ENCODE measurements around the gene ZCCHC7. TPM values are rescaled to one million over a fixed set of nuclear protein-coding genes. Genes with fewer than 3 reads are reported as not detected.

ZCCHC7 gene
- total RNA-seq, 1 experiment from 2014 or later: 7.7 TPM

DNA sequence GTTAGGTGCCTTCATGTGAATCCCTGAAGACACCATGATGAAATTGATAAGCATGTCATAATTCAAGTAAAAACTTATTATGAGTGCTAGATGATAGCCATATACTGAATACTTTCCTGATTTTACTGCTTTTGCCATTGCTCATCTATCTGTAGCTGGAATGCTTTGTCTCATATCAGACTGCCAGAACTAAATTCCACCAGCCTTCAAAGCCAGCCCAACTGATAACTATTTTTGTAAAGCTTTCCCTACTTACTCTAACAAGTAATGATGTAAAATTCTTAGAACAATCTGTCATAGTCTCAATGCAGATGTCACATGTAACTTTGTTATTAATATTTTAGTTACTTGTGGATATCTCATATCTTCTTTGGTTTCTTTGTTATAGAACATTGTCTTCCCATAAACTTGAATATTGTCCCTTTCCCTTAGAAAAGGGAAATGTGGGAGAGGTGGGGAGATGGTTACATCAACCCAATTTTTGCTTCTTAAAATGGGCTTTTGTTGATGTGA lies 128.3 kb downstream of the ZCCHC7 start:
- Histone ChIP-seq H3K9me3 (no peaks in the 10 kb centered on the region), H3K4me3 (no peak overlapping the region), H3K27me3 (no peaks in the 10 kb centered on the region), H3K36me3 (no peaks in the 10 kb centered on the region)
- no peak for DNase-seq

DNA sequence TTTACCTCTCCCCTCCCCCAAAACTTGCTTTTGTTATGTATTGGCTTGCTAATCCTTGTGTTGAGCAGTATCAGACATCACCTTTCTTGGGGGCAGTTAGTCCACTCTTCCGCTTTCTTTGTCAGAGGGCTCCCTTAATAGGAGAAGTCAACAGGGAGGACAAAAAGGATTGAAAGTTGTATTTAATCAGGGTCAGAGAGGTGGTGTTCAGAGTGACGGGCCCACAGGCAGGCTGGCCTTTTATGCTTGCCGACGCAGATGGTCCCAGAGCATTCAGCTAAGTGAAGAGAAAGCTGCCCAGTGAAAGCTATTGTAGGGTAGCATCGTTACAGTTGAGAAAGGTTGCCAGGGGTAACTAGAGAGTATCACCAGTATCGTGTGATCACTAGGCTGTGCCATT lies 131.1 kb downstream of the ZCCHC7 start:
- Histone ChIP-seq H3K36me3 (no peaks in the 10 kb centered on the region), H3K9me3 (no peaks in the 10 kb centered on the region), H3K27me3 (no peaks in the 10 kb centered on the region), H3K4me3 (no peak overlapping the region)
- DNase-seq: no peak

DNA sequence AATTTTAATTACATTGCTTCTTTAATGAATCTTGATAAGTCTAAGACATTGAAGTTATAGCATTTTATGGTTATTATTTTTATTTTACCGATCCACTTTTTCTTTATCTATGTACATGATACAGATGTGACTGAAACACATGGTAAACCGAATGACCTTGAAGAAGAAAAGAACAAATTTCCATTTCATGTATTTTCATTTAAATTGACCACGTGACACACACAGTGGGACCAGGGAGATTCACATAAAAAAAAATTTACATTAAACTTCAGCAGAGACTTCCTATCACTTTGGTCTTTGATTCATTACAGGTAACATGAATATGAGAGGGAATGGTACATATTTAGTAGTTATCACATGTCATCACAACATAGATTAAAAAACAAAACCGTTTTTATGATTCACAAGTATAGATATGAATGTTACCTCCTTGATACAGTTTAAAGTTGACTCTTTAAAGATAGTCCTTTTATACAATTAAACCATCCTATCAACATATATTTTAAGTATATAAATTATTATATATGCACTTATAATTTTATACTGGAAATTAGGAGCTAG lies 133.1 kb downstream of the ZCCHC7 start:
- no peak overlapping the region for H3K4me3 ChIP-seq
- H3K27me3 ChIP-seq: no peaks in the 10 kb centered on the region
- no peak for DNase-seq
- no peaks in the 10 kb centered on the region for H3K9me3 ChIP-seq
- H3K36me3 ChIP-seq: no peaks in the 10 kb centered on the region

DNA sequence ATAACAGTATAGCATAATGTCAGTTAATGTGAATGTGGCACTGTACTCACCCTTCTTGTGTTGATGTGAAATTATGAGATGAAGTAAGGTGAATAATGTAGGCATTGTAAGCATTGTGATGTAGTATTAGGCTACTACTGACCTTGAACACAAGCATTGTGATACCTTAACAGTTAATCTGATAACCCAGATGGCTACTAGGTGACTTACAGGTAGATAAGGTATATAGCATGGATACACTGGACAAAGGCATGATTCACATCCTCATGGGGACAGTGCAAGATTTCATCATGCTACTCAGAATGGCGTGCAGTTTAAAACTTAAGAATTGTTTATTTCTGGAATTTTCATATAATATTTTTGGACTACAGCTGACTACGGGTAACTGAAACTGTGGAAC lies 134.8 kb downstream of the ZCCHC7 start:
- no peaks in the 10 kb centered on the region for H3K36me3 ChIP-seq
- no peak overlapping the region for H3K4me3 ChIP-seq
- no peaks in the 10 kb centered on the region for H3K9me3 ChIP-seq
- no peak for DNase-seq
- H3K27me3 ChIP-seq: no peaks in the 10 kb centered on the region

DNA sequence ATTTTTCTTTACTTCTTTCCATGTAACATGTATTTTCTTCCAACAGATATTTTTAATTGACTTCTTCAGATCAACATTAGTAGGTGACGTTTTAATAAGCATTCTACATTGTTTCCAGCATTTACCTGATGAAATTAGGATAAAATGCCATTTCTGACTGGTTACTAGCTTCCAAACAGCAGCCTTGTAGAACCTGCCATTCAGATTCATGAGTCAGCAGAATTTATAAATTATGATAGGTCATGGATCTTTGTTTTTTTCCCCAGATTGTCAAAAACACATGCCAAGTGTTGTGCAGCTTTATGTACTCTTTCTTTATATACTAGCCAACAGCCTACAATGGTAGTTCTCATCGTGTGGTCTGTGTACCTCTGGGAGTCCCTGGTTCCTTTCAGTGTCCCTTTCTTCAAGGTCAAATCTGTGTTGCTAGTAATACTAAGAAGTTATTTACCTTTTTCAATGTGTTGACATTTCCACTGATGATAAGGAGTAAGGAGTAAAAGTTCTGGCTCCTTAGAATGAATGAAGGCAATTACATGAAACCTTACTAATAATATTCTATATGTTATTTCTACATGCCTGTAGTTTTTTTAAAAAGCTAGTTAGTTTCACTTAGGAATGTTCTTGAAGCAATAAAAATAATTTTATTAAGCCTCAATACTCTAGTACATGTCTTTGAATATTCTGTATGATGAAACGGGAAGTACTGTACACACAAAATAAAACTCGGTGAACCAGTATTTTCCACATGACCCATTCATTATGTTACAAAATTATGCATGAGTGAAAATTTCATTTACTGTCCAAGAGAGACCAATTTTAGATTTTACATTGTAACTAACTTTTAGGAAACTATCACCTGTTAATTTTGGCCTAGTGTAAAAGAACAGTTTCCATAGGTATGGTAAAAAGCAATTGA lies 135.8 kb downstream of the ZCCHC7 start:
- no peaks in the 10 kb centered on the region for H3K27me3 ChIP-seq
- DNase-seq: no peak
- H3K36me3 ChIP-seq: no peaks in the 10 kb centered on the region
- no peaks in the 10 kb centered on the region for H3K9me3 ChIP-seq
- H3K4me3 ChIP-seq: no peak overlapping the region

DNA sequence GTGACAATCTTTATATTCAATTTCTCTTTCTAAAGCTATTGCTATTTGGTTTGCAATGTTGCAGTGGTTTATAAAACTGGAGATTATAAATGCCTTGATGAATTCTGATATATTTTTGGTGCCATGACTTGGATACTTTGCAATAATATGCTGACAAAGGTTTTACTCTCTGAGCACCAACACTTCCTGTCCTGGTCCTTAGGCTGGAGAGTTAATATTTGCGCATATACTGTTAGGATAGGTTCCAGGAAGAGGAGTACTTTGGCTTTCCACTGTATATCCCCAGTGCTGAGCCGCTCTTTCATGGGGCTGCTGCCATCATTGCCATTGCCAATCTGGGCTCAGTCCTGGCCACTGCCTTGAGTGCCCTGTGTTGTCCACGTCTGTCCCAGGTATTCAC lies 139.6 kb downstream of the ZCCHC7 start:
- DNase-seq: no peak
- Histone ChIP-seq H3K36me3 (no peaks in the 10 kb centered on the region), H3K9me3 (no peaks in the 10 kb centered on the region), H3K4me3 (no peak overlapping the region), H3K27me3 (no peaks in the 10 kb centered on the region)

DNA sequence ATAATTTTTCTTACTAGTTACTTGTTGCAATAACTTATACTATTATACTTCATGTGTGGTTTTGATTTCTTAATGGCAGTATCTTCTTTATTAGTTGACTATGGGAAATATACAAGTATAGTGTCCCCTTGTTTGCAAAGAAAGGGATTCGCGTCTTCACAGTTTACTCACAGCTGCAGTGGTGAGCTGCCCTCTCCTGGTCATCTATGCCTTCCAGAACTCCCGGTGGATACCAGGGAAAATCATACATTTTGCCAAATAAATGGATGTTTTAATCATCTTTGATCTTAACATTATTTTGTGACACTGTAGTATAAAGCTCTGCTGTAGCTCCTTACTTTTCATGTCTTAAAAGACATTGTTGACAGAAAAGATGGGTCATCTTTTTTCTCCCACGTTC lies 142.0 kb downstream of the ZCCHC7 start:
- no peak for DNase-seq
- no peak overlapping the region for H3K4me3 ChIP-seq
- H3K9me3 ChIP-seq: no peaks in the 10 kb centered on the region
- H3K36me3 ChIP-seq: no peaks in the 10 kb centered on the region
- no peaks in the 10 kb centered on the region for H3K27me3 ChIP-seq

DNA sequence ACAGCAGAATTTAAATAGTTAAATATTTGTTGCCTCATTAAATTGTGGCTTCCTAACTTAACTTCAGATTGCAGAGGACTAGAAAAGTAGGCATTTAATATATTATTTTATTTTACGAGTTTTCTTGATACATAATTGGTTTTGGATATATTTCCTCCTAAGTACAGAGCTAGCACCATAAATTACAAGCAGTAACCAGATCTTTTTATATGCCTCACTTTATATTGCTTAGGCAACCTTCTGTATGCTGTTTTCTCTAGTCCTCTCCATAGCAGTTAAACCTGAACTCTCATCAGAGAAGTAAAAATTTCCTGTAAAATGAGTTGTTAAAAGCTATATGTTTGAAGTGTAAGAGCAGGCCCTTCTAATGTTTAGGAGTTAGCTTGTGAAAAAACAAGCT lies 144.2 kb downstream of the ZCCHC7 start:
- H3K4me3 ChIP-seq: no peak overlapping the region

DNA sequence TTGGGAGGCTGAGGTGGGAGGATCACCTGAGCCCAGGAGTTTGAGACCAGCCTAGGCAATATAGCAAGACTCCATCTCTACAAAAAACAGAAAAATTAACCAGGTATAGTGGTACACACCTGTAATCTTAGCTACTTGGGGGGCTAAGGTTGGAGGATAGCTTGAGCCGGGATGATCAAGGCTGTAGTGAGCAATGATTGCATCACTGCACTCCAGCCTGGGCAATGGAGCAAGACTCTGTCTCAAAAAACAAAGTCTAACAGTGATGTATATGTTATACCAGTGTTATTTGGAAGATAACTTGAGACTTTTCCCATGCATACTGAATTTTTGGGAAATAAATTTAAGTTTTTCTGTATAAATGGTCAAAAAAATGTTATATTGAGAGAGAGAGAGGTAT lies 146.3 kb downstream of the ZCCHC7 start:
- Histone ChIP-seq H3K27me3 (no peaks in the 10 kb centered on the region), H3K9me3 (no peaks in the 10 kb centered on the region), H3K4me3 (no peak overlapping the region), H3K36me3 (no peaks in the 10 kb centered on the region)
- no peak for DNase-seq

More for the DNA sequence above, 144.2 kb downstream of the ZCCHC7 start:
- Histone ChIP-seq H3K36me3 (no peaks in the 10 kb centered on the region), H3K9me3 (no peaks in the 10 kb centered on the region), H3K27me3 (no peaks in the 10 kb centered on the region)
- DNase-seq: no peak

DNA sequence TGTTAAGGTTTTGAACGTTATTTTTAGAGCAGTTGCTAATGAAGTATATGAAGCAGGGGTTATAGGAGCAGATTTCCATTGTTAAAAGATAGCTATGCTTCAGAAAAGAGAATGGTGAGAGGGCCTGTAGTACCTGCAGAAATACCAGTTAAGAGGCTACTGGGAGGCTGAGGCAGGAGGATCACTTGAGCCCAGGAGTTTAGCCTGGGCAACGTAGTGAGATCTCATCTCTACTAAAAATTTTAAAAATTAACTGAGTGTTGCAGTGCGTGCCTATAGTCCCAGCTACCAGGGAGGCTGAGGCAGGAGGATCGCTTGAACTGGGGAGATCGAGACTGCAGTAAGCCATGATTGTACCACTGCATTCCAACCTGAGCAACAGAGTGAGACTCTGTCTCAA lies 148.8 kb downstream of the ZCCHC7 start:
- Histone ChIP-seq H3K36me3 (no peaks in the 10 kb centered on the region; the same call in 1 of the 2 replicates), H3K9me3 (no peaks in the 10 kb centered on the region), H3K4me3 (no peak overlapping the region), H3K27me3 (no peaks in the 10 kb centered on the region)
- no peak for DNase-seq

DNA sequence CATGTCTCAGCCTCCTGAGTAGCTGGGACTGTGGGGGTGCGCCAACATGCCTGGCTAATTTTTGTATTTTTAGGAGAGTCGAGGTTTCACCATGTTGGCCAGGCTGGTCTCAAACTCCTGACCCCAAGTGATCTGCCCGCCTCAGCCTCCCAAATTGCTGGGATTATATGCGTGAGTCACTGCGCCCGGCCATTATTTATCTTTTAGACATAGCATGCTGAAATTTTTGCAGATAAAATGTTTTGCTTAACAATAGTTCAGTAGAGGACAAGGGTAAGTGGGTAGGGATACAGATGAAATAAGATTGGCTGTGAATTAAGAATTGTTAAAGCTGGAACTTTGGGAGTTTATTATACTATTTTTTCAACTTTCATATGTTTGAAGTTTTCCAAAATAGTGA lies 151.3 kb downstream of the ZCCHC7 start:
- no peak overlapping the region for H3K4me3 ChIP-seq
- DNase-seq: no peak
- H3K9me3 ChIP-seq: no peaks in the 10 kb centered on the region
- no peaks in the 10 kb centered on the region; the same call in 1 of the 2 replicates for H3K36me3 ChIP-seq
- H3K27me3 ChIP-seq: no peaks in the 10 kb centered on the region

DNA sequence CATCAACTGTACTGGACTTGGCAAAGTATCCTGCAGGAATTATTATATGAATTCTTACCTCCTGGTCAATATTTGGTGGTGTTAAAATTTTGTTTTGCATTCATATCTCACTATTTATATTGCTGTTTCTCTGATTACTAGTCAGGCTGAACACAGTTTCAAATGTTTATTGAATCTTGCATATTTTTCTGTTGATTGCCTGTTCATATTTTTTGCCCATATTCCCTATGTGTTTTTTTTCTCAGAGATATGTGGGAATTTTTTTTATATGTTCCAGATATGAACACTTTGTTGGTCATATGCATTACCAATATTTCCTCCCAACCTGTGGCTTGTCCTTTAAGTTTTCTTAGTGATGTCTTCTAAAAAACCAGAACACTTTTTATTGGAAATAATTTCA lies 153.2 kb downstream of the ZCCHC7 start:
- Histone ChIP-seq H3K27me3 (no peaks in the 10 kb centered on the region), H3K36me3 (no peaks in the 10 kb centered on the region; the same call in 1 of the 2 replicates), H3K9me3 (no peaks in the 10 kb centered on the region), H3K4me3 (no peak overlapping the region)
- DNase-seq: no peak

DNA sequence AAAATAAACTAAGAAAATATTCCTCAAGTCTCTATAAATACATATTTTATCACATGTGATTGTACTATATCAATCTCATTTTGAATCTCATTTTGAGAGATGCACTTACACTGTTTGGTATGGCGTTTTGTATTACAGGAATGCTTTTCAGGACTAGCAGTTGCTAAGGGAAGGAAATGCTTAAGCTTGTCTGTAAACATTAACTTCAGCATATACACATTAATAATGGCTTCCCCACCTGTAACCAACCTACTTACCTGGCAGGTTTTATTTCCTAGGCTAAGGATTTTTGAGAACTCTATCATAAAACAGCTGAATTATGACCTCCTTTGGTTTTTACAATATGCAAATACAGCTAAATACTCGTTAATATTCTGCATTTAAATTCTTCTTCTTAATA lies 161.2 kb downstream of the ZCCHC7 start:
- H3K36me3 ChIP-seq: no peaks in the 10 kb centered on the region
- no peak for DNase-seq
- H3K9me3 ChIP-seq: no peaks in the 10 kb centered on the region
- no peaks in the 10 kb centered on the region for H3K27me3 ChIP-seq
- H3K4me3 ChIP-seq: no peak overlapping the region

DNA sequence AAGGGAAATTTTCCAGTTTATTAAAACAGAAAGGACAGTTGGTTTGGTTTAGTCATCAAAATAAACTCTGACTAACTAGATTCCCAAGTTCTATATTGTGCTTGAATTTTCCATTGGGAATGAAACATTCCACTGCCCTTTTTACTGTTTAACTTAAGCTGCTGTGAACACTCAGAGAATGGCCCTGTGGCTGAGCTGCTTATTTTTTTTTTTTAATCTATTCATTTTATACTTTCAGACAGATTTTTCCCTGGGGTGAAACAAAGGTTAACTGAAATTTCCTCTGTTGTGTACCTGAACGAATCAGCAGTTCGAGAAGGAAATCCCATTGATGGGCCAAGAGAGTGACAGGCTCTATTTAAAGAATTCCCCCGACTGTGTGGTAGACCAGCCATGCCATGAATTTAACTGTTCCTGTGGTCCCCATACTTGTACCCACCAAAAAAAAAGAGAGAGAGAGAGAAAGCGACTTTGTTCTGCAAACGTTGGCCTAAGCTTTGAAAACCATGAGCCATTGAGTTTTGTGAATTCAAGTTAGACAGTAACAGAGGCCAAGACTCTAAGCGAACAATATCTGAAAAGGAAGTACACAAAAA lies 163.5 kb downstream of the ZCCHC7 start:
- Histone ChIP-seq H3K27me3 (no peaks in the 10 kb centered on the region), H3K36me3 (no peaks in the 10 kb centered on the region), H3K4me3 (no peak overlapping the region), H3K9me3 (no peaks in the 10 kb centered on the region)
- DNase-seq: no peak

DNA sequence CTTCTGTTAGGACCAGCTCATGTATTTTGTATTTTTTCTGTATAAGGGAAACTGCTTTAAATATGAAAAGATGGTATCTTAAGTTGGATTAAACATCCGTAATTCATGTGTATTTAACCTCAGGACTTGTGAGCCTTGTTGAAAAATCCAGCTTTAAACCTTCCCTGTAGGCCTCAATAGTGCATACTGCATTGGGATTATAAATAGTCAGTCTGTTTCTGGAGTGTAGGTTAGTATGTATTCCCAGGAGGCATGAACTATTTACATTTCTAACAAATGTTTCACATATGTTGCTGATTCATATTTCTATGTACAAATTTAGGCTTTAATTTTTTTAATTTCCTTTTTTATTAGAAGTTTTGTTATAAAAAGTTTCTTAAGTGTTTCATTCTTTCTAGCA lies 164.3 kb downstream of the ZCCHC7 start:
- DNase-seq: no peak
- Histone ChIP-seq H3K4me3 (no peak overlapping the region), H3K9me3 (no peaks in the 10 kb centered on the region), H3K36me3 (no peaks in the 10 kb centered on the region), H3K27me3 (no peaks in the 10 kb centered on the region)

DNA sequence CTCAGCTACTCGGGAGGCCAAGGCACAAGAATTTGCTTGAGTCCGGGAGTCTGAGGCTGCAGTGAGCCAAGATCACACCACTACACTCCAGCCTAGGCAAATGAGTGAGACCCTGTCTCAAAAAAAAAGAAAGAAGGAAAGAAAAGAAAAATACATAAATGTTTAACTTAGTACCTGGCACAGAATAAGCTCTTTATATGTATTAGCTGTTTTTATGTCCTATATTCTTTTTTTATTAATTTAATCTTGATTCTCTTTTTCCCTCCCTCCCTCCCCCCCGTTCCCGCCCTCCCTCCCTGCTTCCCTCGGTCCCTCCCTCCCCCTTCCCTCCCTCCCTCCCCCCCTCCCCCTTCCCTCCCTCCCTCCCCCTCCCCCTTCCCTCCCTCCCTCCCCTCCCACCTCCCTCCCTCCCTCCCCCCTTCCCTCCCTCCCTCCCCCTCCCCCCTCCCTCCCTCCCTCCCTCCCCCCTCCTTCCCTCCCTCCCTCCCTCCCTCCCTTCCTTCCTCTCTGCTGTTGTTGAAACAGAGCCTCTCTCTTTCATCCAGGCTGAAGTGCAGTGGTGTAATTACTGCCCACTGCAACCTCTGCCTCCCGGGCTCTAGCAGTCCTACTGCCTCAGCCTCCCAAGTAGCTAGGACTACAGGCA lies 166.3 kb downstream of the ZCCHC7 start:
- Histone ChIP-seq H3K27me3 (no peaks in the 10 kb centered on the region), H3K4me3 (no peak overlapping the region), H3K36me3 (no peaks in the 10 kb centered on the region), H3K9me3 (no peaks in the 10 kb centered on the region)
- DNase-seq: no peak

DNA sequence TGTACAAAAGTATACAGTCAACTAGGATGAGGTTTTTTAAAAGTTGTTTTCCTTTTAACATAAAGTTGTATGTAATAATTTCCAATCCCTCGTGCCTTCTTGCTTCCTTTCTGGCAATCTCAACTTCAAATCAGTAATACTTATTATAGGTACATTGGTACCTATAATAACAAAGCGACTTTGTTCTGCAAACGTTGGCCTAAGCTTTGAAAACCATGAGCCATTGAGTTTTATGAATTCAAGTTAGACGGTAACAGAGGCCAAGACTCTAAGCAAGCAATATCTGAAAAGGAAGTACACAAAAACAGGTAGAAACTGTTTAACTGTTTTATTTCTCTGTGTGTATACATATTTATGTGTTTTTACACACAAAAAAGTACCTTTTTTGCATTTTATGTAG lies 166.9 kb downstream of the ZCCHC7 start:
- H3K27me3 ChIP-seq: no peaks in the 10 kb centered on the region
- H3K4me3 ChIP-seq: no peak overlapping the region
- H3K36me3 ChIP-seq: no peaks in the 10 kb centered on the region
- DNase-seq: no peak
- no peaks in the 10 kb centered on the region for H3K9me3 ChIP-seq

Data from MG63 (cell line).